Left kidney (tissue), 2 donors: ENCODE data around the gene SDK2. TPM values are rescaled to one million over a fixed set of nuclear protein-coding genes. Genes with fewer than 3 reads are reported as not detected.

ENCODE experiments used
- DNase-seq: peaks from one replicate; pipeline ENCODE4 v3.0.0-alpha.2; 2013
- polyA plus RNA-seq: library from polyadenylated mRNA; unstranded; fragments of 120-200 nt; gene quantifications from one replicate; pipeline ENCODE4 v1.2.1, GENCODE V29; 2013; ENCODE audit not compliant: insufficient read length

Gene SDK2
- polyA plus RNA-seq, 1 donor: 9.3 TPM

DNA sequence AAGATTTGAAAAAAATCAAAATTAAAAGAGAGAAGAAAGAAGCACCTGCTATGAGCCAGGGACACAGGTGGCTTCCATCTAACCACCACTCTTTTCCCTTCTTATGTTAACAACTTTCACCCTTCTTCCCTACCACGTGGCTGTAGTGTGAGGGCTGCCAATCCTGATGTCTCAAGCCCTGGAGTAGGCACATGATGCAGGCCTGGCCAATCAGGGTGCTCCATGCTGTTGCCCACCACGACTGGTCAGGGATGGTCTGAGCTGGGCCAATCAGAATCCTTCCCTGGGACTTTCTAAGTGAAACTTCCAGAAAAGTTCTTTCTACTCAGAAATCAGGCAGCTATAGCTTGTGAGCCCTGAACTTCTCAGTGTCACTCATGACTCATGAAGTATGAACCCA lies 140.7 kb downstream of the SDK2 start:
- no peak for DNase-seq

GRCh38 chr17:73500414-73500999 lies 143.7 kb downstream of the SDK2 start:
- no peak for DNase-seq

DNA sequence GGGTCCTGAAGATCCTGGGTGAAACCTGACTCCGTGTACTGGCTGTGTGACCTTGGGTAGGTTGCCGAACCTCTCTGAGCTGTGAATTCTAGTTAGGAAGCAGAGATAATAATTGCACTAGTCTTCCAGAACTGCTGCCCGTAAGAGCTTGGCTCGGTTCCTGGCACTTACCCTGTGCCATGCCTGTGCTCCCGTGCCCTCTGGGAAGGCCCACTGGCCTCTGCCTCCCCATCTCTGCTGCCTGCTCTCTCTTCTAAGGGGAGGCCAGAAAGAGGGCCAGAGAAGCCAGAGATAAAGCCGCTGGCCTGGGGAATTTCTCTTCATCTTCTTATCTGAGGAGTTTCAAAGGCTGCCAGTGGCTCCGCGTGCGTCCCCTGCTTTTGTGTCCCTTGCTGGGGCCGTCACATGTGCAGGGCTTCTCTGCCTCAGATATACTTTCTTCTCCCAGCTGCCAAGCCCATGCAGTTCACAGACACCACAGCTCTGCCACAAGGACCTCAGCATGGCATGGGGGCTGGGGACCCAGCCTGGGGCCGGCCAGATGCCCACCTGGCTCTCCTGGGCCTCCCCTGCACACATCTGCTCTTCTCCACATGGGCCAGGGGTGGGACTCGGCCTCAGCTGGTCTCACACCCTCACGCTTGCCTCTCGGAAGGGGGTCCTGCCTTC lies 145.2 kb downstream of the SDK2 start:
- no peak for DNase-seq

DNA sequence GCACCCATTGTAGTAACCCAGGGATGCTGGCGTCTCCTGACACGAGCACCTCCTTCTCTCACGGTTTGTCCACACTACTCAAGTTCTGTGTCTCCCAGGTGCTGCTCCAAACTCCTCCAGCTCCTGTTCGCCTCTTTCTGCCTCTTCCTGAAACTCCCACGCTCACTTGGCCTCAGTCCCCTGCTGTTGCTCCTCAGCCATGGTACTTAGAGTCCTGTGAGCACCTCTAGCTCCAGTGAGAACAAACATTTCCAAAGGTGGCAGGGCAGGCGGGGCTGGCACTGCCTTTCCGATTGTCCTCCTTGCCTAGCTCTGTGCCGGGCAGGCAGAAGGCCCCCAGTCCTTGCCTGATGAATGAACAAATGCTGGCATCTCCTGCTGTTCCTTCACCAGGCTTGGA lies 146.1 kb downstream of the SDK2 start:
- DNase-seq: no peak

DNA sequence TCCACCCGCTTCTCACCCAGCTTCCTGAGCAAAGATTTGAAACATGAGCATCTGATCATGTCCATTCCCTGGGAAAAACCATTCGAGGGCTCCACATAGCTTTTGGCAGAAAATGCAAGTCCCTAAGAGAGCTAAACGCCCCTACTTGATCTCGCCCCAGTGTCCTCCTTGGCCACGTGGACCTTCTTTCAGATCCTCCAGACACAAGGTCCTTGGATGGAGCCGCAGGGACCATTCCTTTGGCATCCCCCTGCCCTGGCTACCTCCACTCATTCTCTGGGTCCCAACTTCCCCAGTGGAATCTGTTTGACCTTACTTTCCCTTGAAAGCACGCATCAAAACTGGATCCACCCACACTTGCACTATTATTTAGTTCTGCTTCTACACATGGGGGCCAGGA lies 146.5 kb downstream of the SDK2 start:
- DNase-seq: no peak

DNA sequence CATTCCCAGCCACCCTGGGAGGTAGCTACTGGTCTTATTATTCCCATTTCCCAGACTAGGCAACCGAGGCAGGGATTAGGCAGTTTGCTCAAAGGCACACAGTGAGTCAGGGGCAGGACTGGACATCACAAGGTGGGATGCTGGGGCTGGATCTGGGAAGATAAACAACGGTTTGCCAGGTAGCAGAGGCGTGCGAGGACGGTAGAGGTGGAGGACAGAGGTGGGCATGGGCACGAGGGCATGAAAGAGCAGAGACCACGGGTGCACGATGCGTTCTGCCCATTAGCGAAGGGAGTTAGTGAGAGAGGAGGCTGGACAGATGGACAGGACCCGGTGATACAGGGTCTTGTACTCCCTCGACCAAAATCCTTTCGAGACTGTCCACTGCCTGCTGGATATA lies 148.0 kb downstream of the SDK2 start:
- no peak for DNase-seq

DNA sequence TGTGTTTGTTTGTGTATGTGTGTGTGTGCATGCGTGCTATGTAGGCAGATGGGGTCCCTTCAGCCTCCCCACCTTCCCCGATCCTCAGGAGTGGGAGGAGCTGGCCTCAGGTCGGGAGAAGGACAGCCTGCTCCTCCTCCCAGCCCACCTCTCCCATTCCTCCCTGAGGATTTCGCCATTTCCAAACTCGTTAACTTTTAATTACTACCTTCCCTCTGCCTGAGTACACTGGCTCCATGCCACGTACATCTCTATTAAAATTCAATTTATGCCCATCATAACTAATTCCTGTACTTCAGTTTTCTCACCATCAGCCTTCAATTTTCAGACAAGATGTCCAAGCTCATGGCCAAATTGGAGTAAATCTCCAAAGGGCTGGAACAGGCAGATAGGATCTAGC lies 148.6 kb downstream of the SDK2 start:
- no peak for DNase-seq

DNA sequence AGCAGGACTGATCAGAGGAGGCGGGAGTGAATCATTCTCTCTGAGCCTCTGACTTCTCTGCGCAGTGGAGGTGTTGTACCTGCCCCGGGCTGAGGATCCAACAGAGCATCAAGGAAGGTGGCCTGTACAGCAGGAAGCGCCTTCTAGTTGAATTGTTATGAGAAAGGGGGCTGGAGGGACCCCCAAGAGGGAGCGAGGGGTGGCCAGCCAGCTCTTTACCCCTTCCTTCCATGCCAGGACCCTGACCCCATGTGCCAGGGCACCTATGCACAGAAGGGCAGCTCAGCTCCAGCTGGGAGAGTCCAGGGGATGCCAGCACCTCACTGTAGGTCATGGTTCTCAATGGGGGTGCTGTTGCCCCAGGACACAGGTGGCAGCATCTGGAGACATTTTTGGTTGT lies 149.3 kb downstream of the SDK2 start:
- DNase-seq: no peak

- DNase-seq: no peak
Observed at GRCh38 chr17:73493956-73494926, 150.0 kb downstream of the SDK2 start.

GRCh38 chr17:73492821-73493814 lies 151.1 kb downstream of the SDK2 start:
- DNase-seq: peak; percentile 69

- no peak for DNase-seq
Observed at GRCh38 chr17:73492125-73492820, 152.0 kb downstream of the SDK2 start.

- DNase-seq: no peak
Observed at GRCh38 chr17:73491648-73492047, 152.6 kb downstream of the SDK2 start.

DNA sequence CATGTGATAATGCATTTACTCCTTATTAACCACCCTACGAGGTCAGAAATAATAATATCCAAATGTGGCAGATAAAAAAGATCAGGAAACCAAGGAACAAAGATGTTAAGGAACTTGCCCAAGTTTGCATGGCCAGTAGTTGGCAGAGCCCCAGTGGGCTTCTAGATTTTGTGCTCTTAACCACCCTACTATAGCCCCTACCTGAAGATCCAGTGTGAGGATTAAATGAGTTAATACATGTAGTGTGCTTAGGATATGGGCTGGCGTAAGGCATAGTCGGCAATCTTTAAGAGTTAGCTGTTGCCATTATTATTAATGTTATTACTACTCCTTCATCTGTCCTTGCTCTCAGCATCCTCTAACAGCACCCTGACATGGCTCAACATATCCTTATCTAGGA lies 153.4 kb downstream of the SDK2 start:
- no peak for DNase-seq

DNA sequence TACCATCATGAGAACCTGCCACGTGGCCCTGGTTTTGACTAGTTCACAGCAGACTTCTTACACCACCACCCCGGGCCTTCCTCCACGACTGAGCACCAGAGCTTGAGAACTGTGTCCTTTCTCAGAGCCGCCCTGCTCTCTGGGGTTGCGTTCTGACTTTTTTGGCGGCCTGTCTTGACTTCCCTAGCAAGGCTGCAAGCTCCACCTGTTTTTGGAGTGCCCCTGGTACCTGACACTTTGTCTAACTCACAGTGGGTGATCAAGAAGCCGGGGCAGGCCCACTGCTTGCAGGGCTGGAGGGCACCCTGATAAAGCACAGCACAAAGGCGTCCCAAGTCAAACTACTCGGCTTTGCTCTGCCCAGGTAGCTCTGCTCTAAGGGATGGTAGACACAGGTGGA lies 154.3 kb downstream of the SDK2 start:
- DNase-seq: no peak

- no peak for DNase-seq
Observed at GRCh38 chr17:73489333-73489732, 154.9 kb downstream of the SDK2 start.

GRCh38 chr17:73485130-73485529 lies 159.1 kb downstream of the SDK2 start:
- DNase-seq: no peak

DNA sequence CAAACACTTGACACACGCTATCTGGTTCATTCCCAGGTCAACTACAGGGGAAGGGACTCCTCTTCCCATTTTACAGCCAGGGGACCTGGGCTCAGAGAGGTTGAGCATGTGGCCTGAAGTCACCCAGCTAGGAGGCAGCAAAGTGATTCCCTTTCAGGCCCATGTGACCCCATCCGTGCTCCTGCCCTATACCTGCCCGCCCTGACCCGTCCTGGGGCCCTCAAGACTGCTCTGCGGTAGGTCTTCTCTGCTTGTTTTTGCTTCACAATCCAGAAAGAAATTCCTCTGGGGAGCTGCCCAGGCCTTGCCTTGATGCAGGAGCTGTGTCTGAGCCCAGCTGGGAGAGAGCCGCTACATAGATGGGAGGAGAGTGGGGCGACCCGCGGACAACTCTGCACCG lies 161.4 kb downstream of the SDK2 start:
- no peak for DNase-seq

GRCh38 chr17:73482251-73482716 lies 162.0 kb downstream of the SDK2 start:
- no peak for DNase-seq

DNA sequence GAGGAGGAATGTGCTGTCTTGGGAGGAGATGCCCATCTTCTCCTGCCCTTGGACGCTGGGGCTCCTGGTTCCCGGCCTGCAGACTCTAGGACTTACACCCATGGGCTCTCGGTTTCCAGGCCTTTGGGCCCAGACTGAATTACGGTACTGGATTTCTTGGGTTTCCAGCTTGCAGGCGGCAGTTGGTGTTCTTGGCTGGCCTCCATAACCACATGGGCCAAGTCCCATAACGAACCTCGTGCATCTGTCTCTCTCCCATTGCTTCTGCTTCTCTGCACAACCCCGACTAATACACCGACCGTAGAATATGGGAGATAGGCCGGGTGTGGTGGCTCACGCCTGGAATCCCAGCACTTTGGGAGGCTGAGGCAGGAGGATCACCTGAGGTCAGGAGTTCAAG lies 162.6 kb downstream of the SDK2 start:
- DNase-seq: no peak

- no peak for DNase-seq
Observed at GRCh38 chr17:73480740-73481139, 163.5 kb downstream of the SDK2 start.
